Measurements from ENCODE around the gene MMP13.
"Not testable (repeated sequence)": the region's sequence is repeated elsewhere in the genome, so short reads cannot be mapped to it uniquely, and the experiment has no call there.

Gene MMP13

GRCh38 chr11:102986815-102987214 is 31.3 kb upstream of the MMP13 start:
- ChIA-PET CTCF (interaction anchor here (1.1 to 1.5 kb wide), 2 partner anchors 30 to 51 kb away, joined by 3 to 4 read pairs; no protein-coding TSS in a partner anchor), POLR2A (interaction anchor here (0.6 kb wide), 1 partner anchor 10 kb away, joined by 3 read pairs; no protein-coding TSS in a partner anchor)
- TF ChIP-seq CTCF (IDR thresholded peaks at IDR 0.05; ENCODE audit: insufficient read depth, low read length, missing control alignments), result no peak

GRCh38 chr11:102985850-102986249 is 30.3 kb upstream of the MMP13 start:
- no peak overlapping the region for H3K4me3 ChIP-seq (ENCODE audit: low read depth, low read length)
- POLR2A ChIA-PET, result no interaction called here
- TF ChIP-seq CTCF (IDR thresholded peaks at IDR 0.05; ENCODE audit: insufficient read depth, low read length, missing control alignments), result no peak
- no peak for DNase-seq (ENCODE audit: low read depth, low spot score)
- CTCF ChIA-PET, result interaction anchor here (1.4 to 1.5 kb wide), 2 partner anchors 10 to 31 kb away, joined by 4 read pairs; no protein-coding TSS in a partner anchor

More at GRCh38 chr11:102986815-102987214, 31.3 kb upstream of the MMP13 start:
- no peak for DNase-seq (ENCODE audit: low read depth, low spot score)
- H3K4me3 ChIP-seq (ENCODE audit: low read depth, low read length), result no peak overlapping the region

GRCh38 chr11:102983486-102983885 is 28.0 kb upstream of the MMP13 start:
- H3K4me3 ChIP-seq (ENCODE audit: low read depth, low read length), result no peak overlapping the region
- no peak for DNase-seq (ENCODE audit: low read depth, low spot score)
- no peak for TF ChIP-seq CTCF (IDR thresholded peaks at IDR 0.05; ENCODE audit: insufficient read depth, low read length, missing control alignments)
- ChIA-PET POLR2A (no interaction called here), CTCF (interaction anchor here (0.7 to 1.3 kb wide), 3 partner anchors 42 to 200 kb away, joined by 3 to 7 read pairs (median 3); no protein-coding TSS in a partner anchor)

GRCh38 chr11:102981324-102981910 is 25.9 kb upstream of the MMP13 start:
- no peak for TF ChIP-seq CTCF (IDR thresholded peaks at IDR 0.05; ENCODE audit: insufficient read depth, low read length, missing control alignments)
- DNase-seq (ENCODE audit: low read depth, low spot score), result no peak
- H3K4me3 ChIP-seq (ENCODE audit: low read depth, low read length), result no peak overlapping the region
- CTCF ChIA-PET, result no interaction called here
- POLR2A ChIA-PET, result no interaction called here

GRCh38 chr11:102974552-102975280 is 19.2 kb upstream of the MMP13 start:
- no peak overlapping the region for H3K4me3 ChIP-seq (ENCODE audit: low read depth, low read length)
- no peak for TF ChIP-seq CTCF (IDR thresholded peaks at IDR 0.05; ENCODE audit: insufficient read depth, low read length, missing control alignments)
- CTCF ChIA-PET, result interaction anchor here (1.3 to 2.8 kb wide), 2 partner anchors 60 to 143 kb away, joined by 5 to 12 read pairs; no protein-coding TSS in a partner anchor
- POLR2A ChIA-PET, result no interaction called here
- DNase-seq (ENCODE audit: low read depth, low spot score), result no peak

GRCh38 chr11:102973698-102974097 is 18.2 kb upstream of the MMP13 start:
- CTCF ChIA-PET, result interaction anchor here (1.3 to 2.8 kb wide), 2 partner anchors 59 to 142 kb away, joined by 5 to 12 read pairs; no protein-coding TSS in a partner anchor
- POLR2A ChIA-PET; DNase-seq (ENCODE audit: low read depth, low spot score); H3K4me3 ChIP-seq (ENCODE audit: low read depth, low read length): not testable (repeated sequence)

Measured in AG04449 (cell line).